ENCODE data around the gene DCAF17. TPM values are rescaled to one million over a fixed set of nuclear protein-coding genes. Genes with fewer than 3 reads are reported as not detected.
"Not testable (repeated sequence)": the region's sequence is repeated elsewhere in the genome, so short reads cannot be mapped to it uniquely, and the experiment has no call there.

Gene DCAF17
- total RNA-seq, 2 donors from 2014 or later = 12.4 to 17.5 TPM

DNA sequence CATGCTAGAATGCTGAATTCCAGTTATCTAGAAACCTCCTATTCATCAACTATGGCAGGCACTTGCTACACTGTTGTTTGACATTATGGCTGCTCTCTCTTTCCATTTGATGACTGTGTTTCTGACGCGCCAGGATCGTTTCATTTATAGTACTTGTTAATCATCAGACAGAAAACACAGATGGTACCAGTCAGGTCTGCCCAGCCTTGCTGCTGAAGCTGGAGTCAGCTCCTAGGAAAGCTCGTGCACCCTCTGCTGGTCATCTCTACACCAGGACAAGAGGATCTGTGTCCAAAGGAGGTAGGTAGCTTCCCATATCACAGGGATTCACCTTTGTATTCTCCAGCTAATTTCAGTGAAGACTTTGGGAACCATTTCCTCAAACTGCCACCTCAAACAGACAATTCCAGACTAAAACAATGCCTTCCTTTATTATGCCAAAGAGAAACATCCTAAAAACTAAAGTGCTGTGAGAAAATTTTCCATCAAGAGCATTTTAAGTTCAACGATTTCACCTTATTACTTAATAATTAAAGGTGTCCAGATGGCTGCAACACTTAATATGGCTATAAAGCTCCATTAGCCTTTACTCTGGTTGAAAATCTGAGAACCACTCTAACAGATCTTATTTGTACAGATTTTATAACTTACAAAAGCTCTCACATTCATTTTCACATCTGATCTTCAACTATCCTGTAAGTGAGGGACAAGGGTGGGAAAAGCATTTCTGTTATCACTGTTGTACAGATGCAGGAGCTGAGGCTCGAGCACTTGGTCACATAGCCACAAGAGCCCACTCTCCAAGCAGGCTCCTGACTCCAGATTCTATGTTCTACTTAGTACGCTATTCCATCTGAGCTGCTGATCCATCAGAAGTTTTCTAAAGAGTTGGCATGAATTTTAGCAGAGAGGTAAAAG lies 17.8 kb upstream of the DCAF17 start:
- Mint-ChIP-seq H3K27ac (peak overlapping the region in 1 of 2 donors; percentile 15), H3K36me3 (no peaks in the 10 kb centered on the region), H3K9me3 (no peaks in the 10 kb centered on the region), H3K27me3 (no peaks in the 10 kb centered on the region), H3K4me1 (ENCODE audit: low read depth in 2 of 2) (peaks cover 22 to 23% of the 10 kb centered on the region in 2 donors), H3K4me3 (no peak overlapping the region)
- peak; percentile 88 to 91 for ATAC-seq
- peak; percentile 79 for DNase-seq (ENCODE audit: low spot score)

DNA sequence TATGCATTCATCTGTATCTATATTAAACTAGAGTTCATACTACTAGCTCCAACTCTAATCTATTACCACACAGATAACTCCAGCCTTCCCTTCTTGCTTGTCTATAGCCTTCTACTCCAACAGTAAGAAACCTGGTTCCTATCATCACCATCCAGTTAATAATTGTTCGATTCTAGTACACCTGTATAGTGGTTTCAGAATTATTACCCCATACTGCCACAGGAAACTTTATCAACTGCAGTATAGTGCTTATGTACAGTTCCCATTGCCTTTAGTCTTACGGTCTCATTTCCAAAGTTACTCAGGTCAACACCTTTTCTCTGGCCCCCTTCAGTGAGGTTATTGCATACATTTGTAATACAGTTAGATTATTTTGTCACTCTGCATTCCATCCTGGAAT lies 14.7 kb upstream of the DCAF17 start:
- no peaks in the 10 kb centered on the region for H3K27me3 Mint-ChIP-seq
- DNase-seq (ENCODE audit: low spot score) = no peak
- peak overlapping the region in 1 of 2 donors; percentile 88 for H3K27ac Mint-ChIP-seq
- peaks cover 21 to 31% of the 10 kb centered on the region in 2 donors for H3K4me1 Mint-ChIP-seq (ENCODE audit: low read depth in 2 of 2)
- H3K4me3 Mint-ChIP-seq = no peak overlapping the region
- no peak for ATAC-seq
- H3K9me3 Mint-ChIP-seq = peaks cover 6% of the 10 kb centered on the region
- peaks cover 8% of the 10 kb centered on the region for H3K36me3 Mint-ChIP-seq

- peaks cover 13% of the 10 kb centered on the region for H3K9me3 Mint-ChIP-seq
- H3K36me3 Mint-ChIP-seq = peaks cover 15% of the 10 kb centered on the region
- H3K4me1 Mint-ChIP-seq (ENCODE audit: low read depth in 2 of 2) = peaks cover 17 to 26% of the 10 kb centered on the region in 2 donors
- H3K27ac Mint-ChIP-seq = peak overlapping the region; percentile 26 to 88
- H3K27me3 Mint-ChIP-seq = no peaks in the 10 kb centered on the region
- peak overlapping the region; percentile 13 for H3K4me3 Mint-ChIP-seq
- ATAC-seq = peak; percentile 72 to 83
- no peak for DNase-seq (ENCODE audit: low spot score)
Observed at GRCh38 chr2:171420728-171421563, 13.1 kb upstream of the DCAF17 start.

GRCh38 chr2:171422710-171423495 lies 11.1 kb upstream of the DCAF17 start:
- Mint-ChIP-seq H3K36me3 (peaks cover 15% of the 10 kb centered on the region), H3K27ac (peak overlapping the region in 1 of 2 donors; percentile 88), H3K4me1 (ENCODE audit: low read depth in 2 of 2) (peaks cover 15 to 22% of the 10 kb centered on the region in 2 donors), H3K9me3 (peaks cover 13% of the 10 kb centered on the region)
- not testable (repeated sequence) for H3K27me3 Mint-ChIP-seq; ATAC-seq; DNase-seq (ENCODE audit: low spot score); H3K4me3 Mint-ChIP-seq

GRCh38 chr2:171430516-171431410 lies 3.3 kb upstream of the DCAF17 start:
- H3K27me3 Mint-ChIP-seq = no peaks in the 10 kb centered on the region
- no peak for DNase-seq (ENCODE audit: low spot score)
- ATAC-seq = no peak
- no peak overlapping the region for H3K4me3 Mint-ChIP-seq
- no peaks in the 10 kb centered on the region for H3K9me3 Mint-ChIP-seq
- H3K36me3 Mint-ChIP-seq = no peaks in the 10 kb centered on the region
- H3K27ac Mint-ChIP-seq = no peak overlapping the region
- H3K4me1 Mint-ChIP-seq (ENCODE audit: low read depth in 2 of 2) = peaks cover 16 to 23% of the 10 kb centered on the region in 2 donors

DNA sequence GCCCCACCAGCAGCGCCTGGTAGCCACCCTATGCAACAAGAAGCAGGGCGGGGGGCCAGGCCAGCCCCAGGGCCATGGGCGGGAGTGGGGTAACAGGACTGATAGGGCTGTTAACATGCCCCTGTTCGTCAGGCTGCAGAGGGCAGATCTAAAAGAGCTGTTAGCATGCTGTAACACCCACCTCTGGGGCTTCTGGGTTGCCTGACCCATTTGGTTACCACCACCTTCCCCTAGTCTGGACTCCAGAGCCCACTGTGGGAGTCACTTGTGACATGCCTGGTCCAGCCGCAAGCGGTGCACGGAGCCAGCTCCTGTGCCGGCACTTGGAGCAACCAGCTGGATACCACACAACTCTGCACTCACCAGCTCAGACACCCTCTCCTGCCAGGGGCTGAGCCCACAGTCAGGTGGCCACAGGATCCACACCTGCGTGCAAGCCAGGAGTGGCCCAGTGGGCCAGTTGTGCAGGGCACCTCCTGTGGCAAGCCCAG lies 2.3 kb upstream of the DCAF17 start:
- no peak overlapping the region for H3K27ac Mint-ChIP-seq
- no peaks in the 10 kb centered on the region for H3K36me3 Mint-ChIP-seq
- peak overlapping the region; percentile 96 for H3K4me3 Mint-ChIP-seq
- ATAC-seq = no peak
- H3K4me1 Mint-ChIP-seq (ENCODE audit: low read depth in 2 of 2) = peaks cover 17 to 23% of the 10 kb centered on the region in 2 donors
- no peak for DNase-seq (ENCODE audit: low spot score)
- H3K27me3 Mint-ChIP-seq = no peaks in the 10 kb centered on the region
- no peaks in the 10 kb centered on the region for H3K9me3 Mint-ChIP-seq

DNA sequence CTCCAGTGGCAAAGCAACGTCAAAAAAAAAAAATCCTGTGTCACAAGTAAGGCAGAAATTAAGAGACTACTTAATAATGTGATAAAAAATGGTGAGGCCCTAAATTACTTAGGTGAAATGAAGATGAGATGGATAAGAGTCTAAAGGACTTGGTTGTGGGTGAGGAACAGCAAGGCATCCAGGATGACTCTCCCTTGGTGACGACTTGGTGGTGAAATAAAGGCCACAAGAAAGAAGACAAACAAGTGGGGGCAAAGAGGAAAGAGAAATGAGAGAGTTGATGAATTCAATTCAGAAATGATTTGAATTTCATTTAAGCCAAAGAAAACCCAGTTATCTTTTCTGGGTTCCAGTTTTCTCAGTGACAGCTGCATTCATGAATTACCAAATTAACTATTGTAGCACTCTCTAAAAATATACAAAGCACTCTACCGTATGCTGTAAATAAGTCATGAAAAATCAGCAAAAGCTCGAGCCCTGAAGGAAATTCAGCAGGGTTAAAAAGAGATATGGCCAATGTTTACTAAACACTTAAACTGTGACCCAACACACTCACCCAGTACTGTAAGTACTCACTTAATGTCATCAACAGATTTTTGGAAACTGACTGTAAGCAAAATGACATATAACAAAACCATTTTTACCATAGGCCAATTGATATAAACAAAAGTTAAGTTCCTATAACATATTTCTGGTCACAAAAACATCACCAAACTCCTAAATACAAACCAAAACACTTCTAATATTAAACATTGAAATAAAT lies 1.6 kb upstream of the DCAF17 start:
- H3K36me3 Mint-ChIP-seq = no peaks in the 10 kb centered on the region
- ATAC-seq (no peak), DNase-seq (ENCODE audit: low spot score) (no peak)
- peak overlapping the region; percentile 93 to 94 for H3K27ac Mint-ChIP-seq
- no peaks in the 10 kb centered on the region for H3K9me3 Mint-ChIP-seq
- H3K27me3 Mint-ChIP-seq = no peaks in the 10 kb centered on the region
- H3K4me3 Mint-ChIP-seq = peak overlapping the region; percentile 96
- peaks cover 17 to 23% of the 10 kb centered on the region in 2 donors for H3K4me1 Mint-ChIP-seq (ENCODE audit: low read depth in 2 of 2)

GRCh38 chr2:171432969-171433762 lies 860 bp upstream of the DCAF17 start:
- H3K9me3 Mint-ChIP-seq = no peaks in the 10 kb centered on the region

GRCh38 chr2:171433763-171434012 lies 338 bp upstream of the DCAF17 start, which contains the start of gene METTL8:
METTL8 (minus strand) TSS chr2:171433990; CDS start chr2:171392185, 41,805 bp downstream.
- DNase-seq (ENCODE audit: low spot score) (no peak), ATAC-seq (no peak)
- Mint-ChIP-seq H3K27ac (peak within 1 kb of the TSS; percentile 93 to 94), H3K4me3 (peak within 1 kb of the TSS; percentile 96), H3K4me1 (ENCODE audit: low read depth in 2 of 2) (peaks cover 23% of the 10 kb centered on the region in 2 donors), H3K27me3 (no peaks in the 10 kb centered on the region), H3K36me3 (no peaks in the 10 kb centered on the region), H3K9me3 (no peaks in the 10 kb centered on the region)

More at GRCh38 chr2:171432969-171433762, 860 bp upstream of the DCAF17 start:
- peak overlapping the region; percentile 93 to 94 for H3K27ac Mint-ChIP-seq
- H3K4me1 Mint-ChIP-seq (ENCODE audit: low read depth in 2 of 2) = peaks cover 17 to 23% of the 10 kb centered on the region in 2 donors
- peak overlapping the region; percentile 96 for H3K4me3 Mint-ChIP-seq
- no peak for DNase-seq (ENCODE audit: low spot score)
- no peaks in the 10 kb centered on the region for H3K36me3 Mint-ChIP-seq
- no peaks in the 10 kb centered on the region for H3K27me3 Mint-ChIP-seq
- ATAC-seq = no peak

GRCh38 chr2:171436307-171436706 lies 2.3 kb downstream of the DCAF17 start:
- peaks cover 16% of the 10 kb centered on the region for H3K36me3 Mint-ChIP-seq
- no peak overlapping the region for H3K27ac Mint-ChIP-seq
- DNase-seq (ENCODE audit: low spot score) = no peak
- H3K4me3 Mint-ChIP-seq = no peak overlapping the region
- no peak for ATAC-seq
- H3K27me3 Mint-ChIP-seq = no peaks in the 10 kb centered on the region
- peaks cover 23 to 26% of the 10 kb centered on the region in 2 donors for H3K4me1 Mint-ChIP-seq (ENCODE audit: low read depth in 2 of 2)
- no peaks in the 10 kb centered on the region for H3K9me3 Mint-ChIP-seq

DNA sequence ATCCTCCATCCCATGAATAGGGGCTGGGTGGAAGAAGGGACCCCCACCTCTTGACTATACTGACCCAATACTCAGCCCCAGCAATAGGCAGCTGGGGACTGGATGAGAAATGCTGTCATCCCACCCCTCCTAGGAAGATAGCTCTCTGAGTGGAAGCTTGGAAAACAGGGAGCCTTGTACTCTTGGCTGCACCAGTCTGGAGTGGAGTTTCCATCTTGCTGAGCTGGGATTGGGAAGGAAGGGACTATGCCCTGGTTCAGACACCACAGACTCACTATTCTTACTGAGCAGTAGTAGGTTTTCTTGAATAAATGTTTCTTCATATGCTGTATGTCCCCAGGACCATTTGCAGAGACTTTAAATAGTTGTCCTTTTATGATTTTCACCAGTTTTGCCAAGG lies 7.4 kb downstream of the DCAF17 start:
- H3K4me3 Mint-ChIP-seq = no peak overlapping the region
- H3K4me1 Mint-ChIP-seq (ENCODE audit: low read depth in 2 of 2) = peaks cover 0 to 10% of the 10 kb centered on the region in 2 donors
- H3K9me3 Mint-ChIP-seq = no peaks in the 10 kb centered on the region
- peaks cover 16% of the 10 kb centered on the region for H3K36me3 Mint-ChIP-seq
- no peaks in the 10 kb centered on the region for H3K27me3 Mint-ChIP-seq
- H3K27ac Mint-ChIP-seq = no peak overlapping the region
- ATAC-seq (no peak), DNase-seq (ENCODE audit: low spot score) (no peak)
